ENCODE data around the gene PTER. TPM values are rescaled to one million over a fixed set of nuclear protein-coding genes. Genes with fewer than 3 reads are reported as not detected.

Gene PTER
- total and polyA plus RNA-seq, 11 donors = 3.4 to 19.3 (median 12.9) TPM

- H3K4me1 ChIP-seq = peaks cover 0 to 7% (median 0%) of the 10 kb centered on the region in 12 donors
- TF ChIP-seq POLR2A (IDR thresholded peaks at IDR 0.05) (no peak), CTCF (IDR thresholded peaks at IDR 0.05) (no peak)
- 74 to 85% (median 77%) methylated on average over 2 of the region's 2 CpGs for WGBS, 4 donors
Measured at GRCh38 chr10:16401416-16401815, 35.4 kb upstream of the PTER start.

GRCh38 chr10:16408379-16408778 lies 28.4 kb upstream of the PTER start:
- H3K4me3 ChIP-seq = no peak overlapping the region
- peaks cover 0 to 11% (median 0%) of the 10 kb centered on the region in 9 donors for H3K27me3 ChIP-seq
- TF ChIP-seq POLR2A (IDR thresholded peaks at IDR 0.05) (no peak), CTCF (IDR thresholded peaks at IDR 0.05) (no peak)
- no peaks in the 10 kb centered on the region for H3K4me1 ChIP-seq
- DNase-seq (no peak), ATAC-seq (no peak)
- H3K27ac ChIP-seq = no peak overlapping the region
- no peaks in the 10 kb centered on the region for H3K9me3 ChIP-seq
- H3K36me3 ChIP-seq = no peaks in the 10 kb centered on the region
- 30 to 43% (median 33%) methylated on average over 3 of the region's 3 CpGs for WGBS, 4 donors
- intact Hi-C loops (cut with DNase I) = no loop called here

More at GRCh38 chr10:16401416-16401815, 35.4 kb upstream of the PTER start:
- Histone ChIP-seq H3K4me3 (no peak overlapping the region), H3K36me3 (no peaks in the 10 kb centered on the region), H3K27me3 (no peaks in the 10 kb centered on the region), H3K27ac (no peak overlapping the region), H3K9me3 (no peaks in the 10 kb centered on the region)
- ATAC-seq (no peak), DNase-seq (no peak)
- intact Hi-C loops (cut with DNase I) = no loop called here

GRCh38 chr10:16417341-16417740 lies 19.5 kb upstream of the PTER start:
- ATAC-seq (no peak), DNase-seq (no peak)
- Histone ChIP-seq H3K4me1 (no peaks in the 10 kb centered on the region), H3K4me3 (no peak overlapping the region), H3K9me3 (no peaks in the 10 kb centered on the region), H3K27me3 (peaks cover 0 to 28% (median 2%) of the 10 kb centered on the region in 9 donors), H3K27ac (no peak overlapping the region), H3K36me3 (no peaks in the 10 kb centered on the region)
- TF ChIP-seq POLR2A (IDR thresholded peaks at IDR 0.05) = no peak
- no peak for TF ChIP-seq CTCF (IDR thresholded peaks at IDR 0.05)
- WGBS, 4 donors = 21 to 48% (median 28%) methylated on average over 1 of the region's 1 CpG
- intact Hi-C loops (cut with DNase I) = loop anchor here in 1 of 10 donors (10.0 kb wide), 1 partner anchor 57 kb away; no protein-coding TSS in a partner anchor

- Histone ChIP-seq H3K9me3 (peaks cover 0 to 5% (median 0%) of the 10 kb centered on the region in 12 donors), H3K27me3 (peaks cover 0 to 28% (median 2%) of the 10 kb centered on the region in 9 donors)
- intact Hi-C loops (cut with DNase I) = no loop called here
Measured at GRCh38 chr10:16423599-16423998, 13.2 kb upstream of the PTER start.

More at GRCh38 chr10:16423599-16423998, 13.2 kb upstream of the PTER start:
- DNase-seq = no peak
- no peak for ATAC-seq
- Histone ChIP-seq H3K4me1 (no peaks in the 10 kb centered on the region), H3K4me3 (no peak overlapping the region), H3K27ac (no peak overlapping the region), H3K36me3 (no peaks in the 10 kb centered on the region)
- WGBS, 4 donors = 61 to 75% (median 73%) methylated on average over 3 of the region's 3 CpGs
- TF ChIP-seq POLR2A (IDR thresholded peaks at IDR 0.05) = no peak
- TF ChIP-seq CTCF (IDR thresholded peaks at IDR 0.05) = no peak
